ENCODE data around the gene FRMPD4.

DNA sequence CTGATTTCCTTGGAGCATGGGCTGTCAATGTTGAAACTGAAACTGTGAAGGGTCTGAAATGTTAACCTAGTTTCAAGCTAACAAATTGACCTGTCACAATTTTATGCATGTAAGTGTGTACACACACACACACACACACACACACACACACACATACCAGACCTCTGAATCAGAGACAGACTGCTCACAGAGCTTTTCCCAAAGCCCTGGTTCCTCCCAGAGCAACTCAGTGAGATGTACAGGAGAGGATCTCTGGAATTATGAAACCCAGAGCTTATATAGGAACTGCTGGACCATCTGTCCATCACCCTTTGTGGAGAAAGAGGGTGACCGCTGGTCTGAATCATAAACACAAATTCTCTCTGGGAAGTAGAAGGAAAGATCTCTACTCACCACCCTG is 424.8 kb downstream of the FRMPD4 start:
- TF ChIP-seq, protein P1, sequence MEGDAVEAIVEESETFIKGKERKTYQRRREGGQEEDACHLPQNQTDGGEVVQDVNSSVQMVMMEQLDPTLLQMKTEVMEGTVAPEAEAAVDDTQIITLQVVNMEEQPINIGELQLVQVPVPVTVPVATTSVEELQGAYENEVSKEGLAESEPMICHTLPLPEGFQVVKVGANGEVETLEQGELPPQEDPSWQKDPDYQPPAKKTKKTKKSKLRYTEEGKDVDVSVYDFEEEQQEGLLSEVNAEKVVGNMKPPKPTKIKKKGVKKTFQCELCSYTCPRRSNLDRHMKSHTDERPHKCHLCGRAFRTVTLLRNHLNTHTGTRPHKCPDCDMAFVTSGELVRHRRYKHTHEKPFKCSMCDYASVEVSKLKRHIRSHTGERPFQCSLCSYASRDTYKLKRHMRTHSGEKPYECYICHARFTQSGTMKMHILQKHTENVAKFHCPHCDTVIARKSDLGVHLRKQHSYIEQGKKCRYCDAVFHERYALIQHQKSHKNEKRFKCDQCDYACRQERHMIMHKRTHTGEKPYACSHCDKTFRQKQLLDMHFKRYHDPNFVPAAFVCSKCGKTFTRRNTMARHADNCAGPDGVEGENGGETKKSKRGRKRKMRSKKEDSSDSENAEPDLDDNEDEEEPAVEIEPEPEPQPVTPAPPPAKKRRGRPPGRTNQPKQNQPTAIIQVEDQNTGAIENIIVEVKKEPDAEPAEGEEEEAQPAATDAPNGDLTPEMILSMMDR (IDR thresholded peaks at IDR 0.05; ENCODE audit: extremely low read depth in 1 of 2, insufficient read depth in 1 of 2, low read depth in 1 of 2, low read length in 2 of 2), result no peak
- TF ChIP-seq EZH2 (IDR thresholded peaks at IDR 0.05; ENCODE audit: borderline replicate concordance, low read depth, low read length, severe bottlenecking) (no peak), JUN (IDR thresholded peaks at IDR 0.05; ENCODE audit: borderline replicate concordance, insufficient read depth, insufficient read length, low read depth) (no peak), POLR2A (IDR thresholded peaks at IDR 0.05; ENCODE audit: low read depth, low read length) (no peak), POLR2AphosphoS5 (IDR thresholded peaks at IDR 0.05; ENCODE audit: insufficient read depth, low read depth, low read length) (no peak)
- TF ChIP-seq, protein P2, sequence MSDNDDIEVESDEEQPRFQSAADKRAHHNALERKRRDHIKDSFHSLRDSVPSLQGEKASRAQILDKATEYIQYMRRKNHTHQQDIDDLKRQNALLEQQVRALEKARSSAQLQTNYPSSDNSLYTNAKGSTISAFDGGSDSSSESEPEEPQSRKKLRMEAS (IDR thresholded peaks at IDR 0.05; ENCODE audit: insufficient read depth, insufficient read length), result no peak
